ENCODE results near the gene MRPL32. TPM values are rescaled to one million over a fixed set of nuclear protein-coding genes. Genes with fewer than 3 reads are reported as not detected.
"Not testable (repeated sequence)": the region's sequence is repeated elsewhere in the genome, so short reads cannot be mapped to it uniquely, and the experiment has no call there.

The MRPL32 gene
- total RNA-seq (10 to 100 TPM; 74.6 to 79.5 TPM), polyA plus RNA-seq (49.9 TPM)

GRCh38 chr7:42931834-42932651 is at the start of gene MRPL32, which contains the start of gene PSMA2:
Gene MRPL32 (plus strand): TSS chr7:42932376. CDS start chr7:42932387, 11 bp downstream.
Gene PSMA2 (minus strand): TSS chr7:42932174. CDS start chr7:42932158, 16 bp downstream.
- H3K4me3 ChIP-seq (ENCODE audit: low read length), result peak within 1 kb of the TSS; percentile 98
- peaks cover 5% of the 10 kb centered on the region for H3K36me3 ChIP-seq (ENCODE audit: insufficient read depth, low read length)
- ChIA-PET CTCF (interaction anchor here (0.8 to 4.6 kb wide), 8 partner anchors 10 to 906 kb away, joined by 3 to 31 read pairs (median 5); partner anchors contain the start of genes C7orf25 and STK17A), POLR2A (interaction anchor here (0.5 to 2.2 kb wide), 9 partner anchors 8 to 822 kb away, joined by 3 to 17 read pairs (median 4); partner anchors contain the start of genes C7orf25 and STK17A)
- peaks cover 65 to 87% (median 80%) of the 10 kb centered on the region in 3 donors for H3K4me1 Mint-ChIP-seq
- peaks cover 0 to 47% (median 4%) of the 10 kb centered on the region in 3 donors for H3K36me3 Mint-ChIP-seq
- H3K27me3 Mint-ChIP-seq, result no peaks in the 10 kb centered on the region
- DNase-seq, result peak; percentile 91 to 97 (median 94)
- peak within 1 kb of the TSS; percentile 83 to 100 (median 98) for H3K27ac Mint-ChIP-seq
- peak within 1 kb of the TSS; percentile 88 for H3K27ac ChIP-seq (ENCODE audit: low read depth, low read length)
- peaks cover 49% of the 10 kb centered on the region for H3K4me1 ChIP-seq (ENCODE audit: insufficient read depth, low read length)
- peak within 1 kb of the TSS; percentile 95 to 100 (median 99) for H3K4me3 Mint-ChIP-seq
- H3K27me3 ChIP-seq (ENCODE audit: insufficient read depth, low read length, poor library complexity, severe bottlenecking), result no peaks in the 10 kb centered on the region
- no peaks in the 10 kb centered on the region for H3K9me3 Mint-ChIP-seq
- no peaks in the 10 kb centered on the region for H3K9me3 ChIP-seq (ENCODE audit: low read length)

GRCh38 chr7:42883950-42884349 is 48.2 kb upstream of the MRPL32 start:
- POLR2A ChIA-PET, result no interaction called here
- H3K27ac Mint-ChIP-seq, result no peak overlapping the region
- Histone ChIP-seq H3K27ac (ENCODE audit: low read depth, low read length) (no peak overlapping the region), H3K4me1 (ENCODE audit: insufficient read depth, low read length) (peaks cover 10% of the 10 kb centered on the region), H3K27me3 (ENCODE audit: insufficient read depth, low read length, poor library complexity, severe bottlenecking) (no peaks in the 10 kb centered on the region), H3K4me3 (ENCODE audit: low read length) (no peak overlapping the region), H3K36me3 (ENCODE audit: insufficient read depth, low read length) (no peaks in the 10 kb centered on the region), H3K9me3 (ENCODE audit: low read length) (no peaks in the 10 kb centered on the region)
- CTCF ChIA-PET, result no interaction called here
- peaks cover 10 to 20% of the 10 kb centered on the region in 2 donors for H3K27me3 Mint-ChIP-seq
- H3K4me3 Mint-ChIP-seq, result no peak overlapping the region
- H3K36me3 Mint-ChIP-seq, result no peaks in the 10 kb centered on the region
- no peak for DNase-seq
- H3K4me1 Mint-ChIP-seq, result peaks cover 16 to 20% (median 18%) of the 10 kb centered on the region in 3 donors
- no peaks in the 10 kb centered on the region for H3K9me3 Mint-ChIP-seq

GRCh38 chr7:42885183-42885582 is 47.0 kb upstream of the MRPL32 start:
- H3K27ac ChIP-seq (ENCODE audit: low read depth, low read length); H3K36me3 ChIP-seq (ENCODE audit: insufficient read depth, low read length); H3K9me3 ChIP-seq (ENCODE audit: low read length); DNase-seq; H3K36me3 Mint-ChIP-seq; H3K9me3 Mint-ChIP-seq; H3K4me3 Mint-ChIP-seq; H3K4me3 ChIP-seq (ENCODE audit: low read length); H3K27me3 ChIP-seq (ENCODE audit: insufficient read depth, low read length, poor library complexity, severe bottlenecking); H3K27ac Mint-ChIP-seq; POLR2A ChIA-PET; CTCF ChIA-PET: not testable (repeated sequence)
- Mint-ChIP-seq H3K27me3 (peaks cover 13 to 17% of the 10 kb centered on the region in 2 donors), H3K4me1 (peaks cover 19 to 24% (median 22%) of the 10 kb centered on the region in 3 donors)
- H3K4me1 ChIP-seq (ENCODE audit: insufficient read depth, low read length), result peaks cover 10% of the 10 kb centered on the region

- Histone ChIP-seq H3K27ac (ENCODE audit: low read depth, low read length) (no peak overlapping the region), H3K4me1 (ENCODE audit: insufficient read depth, low read length) (peaks cover 10% of the 10 kb centered on the region), H3K36me3 (ENCODE audit: insufficient read depth, low read length) (no peaks in the 10 kb centered on the region), H3K27me3 (ENCODE audit: insufficient read depth, low read length, poor library complexity, severe bottlenecking) (no peaks in the 10 kb centered on the region), H3K9me3 (ENCODE audit: low read length) (no peaks in the 10 kb centered on the region), H3K4me3 (ENCODE audit: low read length) (no peak overlapping the region)
- Mint-ChIP-seq H3K36me3 (no peaks in the 10 kb centered on the region), H3K4me3 (no peak overlapping the region), H3K9me3 (no peaks in the 10 kb centered on the region), H3K27ac (no peak overlapping the region), H3K4me1 (peaks cover 19 to 24% (median 22%) of the 10 kb centered on the region in 3 donors), H3K27me3 (peaks cover 13 to 23% of the 10 kb centered on the region in 2 donors)
- ChIA-PET CTCF (no interaction called here), POLR2A (no interaction called here)
- DNase-seq, result no peak
Observed at GRCh38 chr7:42886129-42886528, 46.0 kb upstream of the MRPL32 start.

GRCh38 chr7:42886893-42887505 is 45.2 kb upstream of the MRPL32 start:
- DNase-seq, result no peak
- H3K4me1 ChIP-seq (ENCODE audit: insufficient read depth, low read length), result peaks cover 10% of the 10 kb centered on the region
- ChIA-PET POLR2A (no interaction called here), CTCF (no interaction called here)
- no peak overlapping the region for H3K4me3 ChIP-seq (ENCODE audit: low read length)
- peaks cover 19 to 24% (median 22%) of the 10 kb centered on the region in 3 donors for H3K4me1 Mint-ChIP-seq
- H3K36me3 ChIP-seq (ENCODE audit: insufficient read depth, low read length), result no peaks in the 10 kb centered on the region
- H3K27ac ChIP-seq (ENCODE audit: low read depth, low read length), result no peak overlapping the region
- H3K27me3 Mint-ChIP-seq, result peaks cover 9 to 31% of the 10 kb centered on the region in 2 donors
- peak overlapping the region in 4 of 8 donors; percentile 10 to 84 (median 78) for H3K27ac Mint-ChIP-seq
- H3K27me3 ChIP-seq (ENCODE audit: insufficient read depth, low read length, poor library complexity, severe bottlenecking), result no peaks in the 10 kb centered on the region
- H3K4me3 Mint-ChIP-seq, result peak overlapping the region; percentile 24 to 86 (median 82)
- no peaks in the 10 kb centered on the region for H3K9me3 ChIP-seq (ENCODE audit: low read length)
- H3K36me3 Mint-ChIP-seq, result peaks cover 0 to 1% (median 0%) of the 10 kb centered on the region in 3 donors
- no peaks in the 10 kb centered on the region for H3K9me3 Mint-ChIP-seq

GRCh38 chr7:42893346-42894240 is 38.6 kb upstream of the MRPL32 start:
- no peak overlapping the region for H3K27ac ChIP-seq (ENCODE audit: low read depth, low read length)
- H3K9me3 Mint-ChIP-seq, result peaks cover 2 to 20% (median 15%) of the 10 kb centered on the region in 5 donors
- H3K36me3 ChIP-seq (ENCODE audit: insufficient read depth, low read length), result no peaks in the 10 kb centered on the region
- peaks cover 7 to 8% (median 8%) of the 10 kb centered on the region in 3 donors for H3K4me1 Mint-ChIP-seq
- no peak overlapping the region for H3K4me3 ChIP-seq (ENCODE audit: low read length)
- ChIA-PET CTCF (no interaction called here), POLR2A (no interaction called here)
- H3K4me3 Mint-ChIP-seq, result no peak overlapping the region
- peaks cover 7 to 27% of the 10 kb centered on the region in 2 donors for H3K27me3 Mint-ChIP-seq
- H3K4me1 ChIP-seq (ENCODE audit: insufficient read depth, low read length), result no peaks in the 10 kb centered on the region
- DNase-seq, result no peak
- no peak overlapping the region for H3K27ac Mint-ChIP-seq
- H3K27me3 ChIP-seq (ENCODE audit: insufficient read depth, low read length, poor library complexity, severe bottlenecking), result no peaks in the 10 kb centered on the region
- peaks cover 9 to 27% (median 13%) of the 10 kb centered on the region in 3 donors for H3K36me3 Mint-ChIP-seq
- no peaks in the 10 kb centered on the region for H3K9me3 ChIP-seq (ENCODE audit: low read length)

- H3K27me3 Mint-ChIP-seq, result peaks cover 0 to 2% of the 10 kb centered on the region in 2 donors
Observed at GRCh38 chr7:42900842-42901241, 31.3 kb upstream of the MRPL32 start.

More at GRCh38 chr7:42900842-42901241, 31.3 kb upstream of the MRPL32 start:
- Histone ChIP-seq H3K27ac (ENCODE audit: low read depth, low read length) (no peak overlapping the region), H3K4me3 (ENCODE audit: low read length) (no peak overlapping the region), H3K36me3 (ENCODE audit: insufficient read depth, low read length) (no peaks in the 10 kb centered on the region), H3K4me1 (ENCODE audit: insufficient read depth, low read length) (no peaks in the 10 kb centered on the region), H3K27me3 (ENCODE audit: insufficient read depth, low read length, poor library complexity, severe bottlenecking) (no peaks in the 10 kb centered on the region), H3K9me3 (ENCODE audit: low read length) (no peaks in the 10 kb centered on the region)
- peaks cover 0 to 2% (median 0%) of the 10 kb centered on the region in 5 donors for H3K9me3 Mint-ChIP-seq
- H3K27ac Mint-ChIP-seq, result no peak overlapping the region
- peaks cover 0 to 7% (median 4%) of the 10 kb centered on the region in 3 donors for H3K36me3 Mint-ChIP-seq
- no peak overlapping the region for H3K4me3 Mint-ChIP-seq
- DNase-seq, result no peak
- ChIA-PET CTCF (no interaction called here), POLR2A (no interaction called here)
- H3K4me1 Mint-ChIP-seq, result no peaks in the 10 kb centered on the region

Data from CD8-positive, alpha-beta memory T cell (primary cell).